Measurements from ENCODE around the gene AKAP14. TPM values are rescaled to one million over a fixed set of nuclear protein-coding genes. Genes with fewer than 3 reads are reported as not detected.

AKAP14 gene
- total RNA-seq, result not detected

DNA sequence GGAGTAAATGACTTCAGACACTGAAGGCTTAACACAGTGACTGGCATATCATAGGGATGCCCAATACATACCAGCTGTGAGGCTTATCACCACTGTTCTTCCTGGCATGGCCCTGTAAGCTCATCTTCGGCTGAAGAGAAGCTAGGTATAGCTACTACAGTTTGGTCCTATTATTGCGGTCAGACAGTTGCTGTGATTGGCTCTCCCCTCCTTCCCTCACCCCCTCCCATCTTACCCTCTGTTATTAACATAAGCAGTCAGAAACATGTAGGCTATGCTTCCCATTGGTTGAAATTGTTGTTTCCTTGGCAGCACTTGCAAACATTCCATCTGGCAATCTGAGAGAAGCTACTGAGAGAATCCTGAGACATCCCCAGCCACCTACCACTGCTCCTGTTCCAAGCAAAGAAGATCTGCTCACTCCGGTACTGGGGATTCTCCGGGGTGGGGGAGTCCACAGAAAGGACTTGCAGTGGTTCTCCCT is at the start of gene AKAP14:
Gene AKAP14 (plus strand): TSS at position 51 of the 484 bp plus-strand sequence. CDS start 7,331 bp downstream, outside the sequence.

DNA sequence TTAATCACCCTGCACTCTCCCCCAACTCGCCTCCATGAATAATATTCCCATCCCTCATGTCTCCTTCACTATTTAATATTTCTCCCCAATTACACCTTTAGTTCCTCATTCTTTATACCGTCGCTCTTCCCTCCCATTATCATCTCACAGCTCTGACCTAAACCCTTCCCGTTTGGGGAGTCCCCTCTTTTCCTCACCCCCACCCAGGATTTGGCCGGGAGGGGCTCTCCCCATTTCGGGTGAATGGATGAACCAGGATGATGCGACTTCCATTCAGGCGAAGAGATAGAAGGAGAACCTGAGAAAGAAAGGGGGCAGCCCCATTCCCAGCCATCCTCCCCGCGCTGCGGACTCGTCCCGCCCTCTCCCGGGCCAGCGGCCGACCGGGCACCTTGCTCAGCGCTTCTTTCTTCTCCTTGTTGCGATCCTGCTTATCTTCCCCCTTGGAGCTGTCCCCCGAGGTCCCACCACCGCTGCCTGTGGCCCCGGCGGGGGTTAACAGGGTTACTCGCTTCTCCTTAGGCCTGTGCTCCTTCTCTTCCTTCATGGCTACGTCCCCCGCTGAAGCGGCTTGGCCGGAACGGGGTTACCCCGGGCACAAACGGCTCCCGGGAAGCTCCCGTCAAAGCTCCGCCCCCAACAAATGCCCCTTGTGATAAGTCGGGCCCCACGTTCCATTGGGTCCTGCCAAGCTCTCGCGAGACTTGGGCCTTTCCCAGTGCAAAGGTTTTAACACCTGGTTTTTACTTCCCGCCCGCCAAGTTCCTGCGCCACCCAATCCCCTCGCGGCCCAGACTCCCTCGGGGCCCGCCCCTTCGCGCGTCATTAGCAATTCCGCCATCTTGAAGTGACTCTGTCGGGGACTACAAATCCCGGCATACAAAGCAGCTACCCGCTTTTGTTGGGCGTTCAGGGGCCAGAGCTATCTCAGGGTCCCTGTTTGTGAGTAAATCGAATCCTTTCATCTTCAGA is 43.0 kb upstream of the AKAP14 start, which contains the start of gene UPF3B:
Gene UPF3B (minus strand): TSS at position 582 of the 972 bp plus-strand sequence. CDS start 35 bp downstream, at position 547.

DNA sequence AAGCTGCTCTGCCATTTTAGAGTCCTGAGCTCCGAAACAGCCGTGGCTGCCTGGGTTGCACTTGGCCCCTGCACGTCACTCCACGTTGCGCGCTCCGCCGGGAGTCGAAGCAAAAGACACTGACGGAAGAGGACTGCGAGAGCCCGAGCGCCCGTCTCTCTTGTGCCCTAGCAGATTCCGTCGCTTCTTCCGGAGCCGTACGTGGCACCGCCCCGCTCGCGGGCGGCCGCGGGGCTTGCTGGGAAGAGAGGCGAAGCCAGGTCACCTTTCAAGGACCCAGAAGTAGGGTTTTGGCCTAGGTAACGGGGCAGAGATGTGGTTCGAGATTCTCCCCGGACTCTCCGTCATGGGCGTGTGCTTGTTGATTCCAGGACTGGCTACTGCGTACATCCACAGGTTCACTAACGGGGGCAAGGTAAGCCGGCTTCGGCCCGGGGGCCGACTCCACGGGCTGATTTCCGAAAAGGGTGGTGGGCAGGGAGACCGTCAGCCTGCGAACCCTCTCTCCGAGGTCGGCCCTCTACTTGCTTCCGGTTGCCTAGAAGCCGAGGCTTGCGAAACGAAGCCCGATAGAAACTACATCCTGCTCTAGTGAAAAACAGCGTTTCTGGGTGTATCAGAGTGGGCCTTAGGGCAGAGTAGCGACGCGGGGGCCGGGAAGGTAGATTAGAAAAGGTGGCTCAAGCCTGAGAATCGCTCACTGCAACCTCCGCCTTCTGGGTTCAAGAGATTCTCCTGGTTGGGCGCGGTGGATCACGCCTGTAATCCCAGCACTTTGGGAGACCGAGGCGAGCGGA is 23.9 kb upstream of the AKAP14 start, which contains the start of the genes NDUFA1 and RNF113A:
Gene NDUFA1 (plus strand): TSS at position 234 of the 797 bp plus-strand sequence. CDS start 80 bp downstream, at position 314.
Gene RNF113A (minus strand): TSS at position 135 of the 797 bp plus-strand sequence. CDS start 120 bp downstream, at position 15.

DNA sequence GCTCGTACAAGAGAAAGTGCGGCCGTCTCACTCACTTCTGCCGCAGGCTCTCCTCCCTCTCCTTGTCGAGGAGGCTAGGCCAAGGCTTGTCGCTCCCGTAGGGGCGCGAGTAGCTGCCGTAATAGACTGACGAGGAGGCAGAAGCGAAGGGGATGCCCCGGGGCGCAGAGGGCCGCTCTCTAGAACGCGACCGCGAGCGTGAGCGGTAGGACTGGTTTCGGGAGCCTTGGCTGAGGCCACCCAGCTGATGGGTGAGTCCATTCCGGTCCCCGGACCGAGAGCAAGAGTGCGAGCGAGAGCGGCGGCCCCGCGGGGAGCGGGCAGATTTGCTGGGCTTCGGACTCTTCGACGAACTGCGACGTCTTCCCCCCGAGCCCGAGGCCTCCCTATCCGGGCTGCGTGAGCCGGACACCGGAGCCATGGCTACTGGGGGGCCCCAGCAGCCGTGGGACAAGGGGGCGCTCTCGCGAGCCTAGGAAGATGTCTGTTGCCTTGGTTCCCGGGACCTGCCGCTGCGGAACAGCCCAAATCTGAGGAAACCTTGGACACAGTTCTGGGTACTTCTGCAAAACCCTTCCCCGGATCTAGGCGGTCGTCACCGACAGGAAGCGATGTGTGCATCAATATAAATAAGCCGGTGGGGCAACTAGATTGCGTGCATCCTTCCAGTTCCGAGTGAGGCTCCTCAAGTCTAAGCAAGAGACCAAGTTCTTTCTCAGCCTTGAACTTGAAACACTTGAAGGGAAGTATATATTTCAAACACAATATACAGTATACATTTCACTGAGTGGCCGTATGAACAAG is 47.7 kb downstream of the AKAP14 start, which contains the start of gene NKAP:
Gene NKAP (minus strand): TSS at position 567 of the 804 bp plus-strand sequence. CDS start 146 bp downstream, at position 421.

Other genes with a start within 250 kb of the AKAP14 start
- 53.4 TPM for gene SEPTIN6, start 202.7 kb upstream of the AKAP14 start, total RNA-seq
- gene SOWAHD, start 137.3 kb upstream of the AKAP14 start, total RNA-seq, result 0.49 TPM
- 2,126 TPM for gene RPL39, start 104.3 kb upstream of the AKAP14 start, total RNA-seq
- gene UPF3B, start 42.9 kb upstream of the AKAP14 start, total RNA-seq, result 6.5 TPM
- gene RNF113A, start 24.2 kb upstream of the AKAP14 start, total RNA-seq, result 15.6 TPM
- gene NDUFA1, start 24.1 kb upstream of the AKAP14 start, total RNA-seq, result 22.3 TPM
- gene NKAP, start 47.9 kb downstream of the AKAP14 start, total RNA-seq, result 11.0 TPM
- gene RHOXF2B, start 181.8 kb downstream of the AKAP14 start, total RNA-seq, result not detected
- not detected for gene RHOXF1, start 220.0 kb downstream of the AKAP14 start, total RNA-seq